K562 (cell line): Measurements from ENCODE around the gene ST6GALNAC2. TPM values are rescaled to one million over a fixed set of nuclear protein-coding genes. Genes with fewer than 3 reads are reported as not detected.
A peak's percentile ranks its signal among the peaks of the same experiment; 100 is the strongest.

Source experiments
- AFF1 ChIP-seq, 2 experiments: fragments of 450-650 bp; IDR thresholded peaks; 2 replicates each; pipeline ENCODE4 v1.6.1; 2018; ENCODE audit warnings: mild to moderate bottlenecking in 2 of 2, low read depth in 1 of 2; ENCODE audit not compliant: partially characterized antibody in 2 of 2
- C11orf30 ChIP-seq: fragments of 450-650 bp; IDR thresholded peaks from 2 replicates; pipeline ENCODE4 v1.6.1; 2016; ENCODE audit warnings: low read depth, mild to moderate bottlenecking
- FOXO4 ChIP-seq: fragments of 450-650 bp; formaldehyde crosslinking; IDR thresholded peaks from 2 replicates; pipeline ENCODE4 v1.4.0; 2020; ENCODE audit warnings: mild to moderate bottlenecking, moderate library complexity
- HOMEZ ChIP-seq: fragments of 250-450 bp; sonication (Bioruptor Pico); IDR thresholded peaks from 2 replicates; pipeline ENCODE4 v1.4.0; 2020; ENCODE audit warnings: mild to moderate bottlenecking, moderate library complexity
- IRF2 ChIP-seq: sonication (generic); formaldehyde crosslinking; IDR thresholded peaks from 2 replicates; pipeline ENCODE4 v1.8.1; 2022; ENCODE audit warnings: mild to moderate bottlenecking, missing genetic modification reagents
- KLF16 ChIP-seq: IDR thresholded peaks from 2 replicates; pipeline ENCODE4 v1.6.1; 2016; ENCODE audit warnings: antibody characterized with exemption
- NEUROD1 ChIP-seq: fragments of 150-350 bp; IDR thresholded peaks from 2 replicates; pipeline ENCODE4 v1.6.1; 2014; ENCODE audit warnings: borderline replicate concordance, low read length, low read depth; ENCODE audit not compliant: partially characterized antibody
- RBM25 ChIP-seq: fragments of 200-400 bp; formaldehyde crosslinking; IDR thresholded peaks from 2 replicates; pipeline ENCODE4 v1.6.1; 2018; ENCODE audit warnings: low read length, low read depth, moderate library complexity; ENCODE audit not compliant: severe bottlenecking
- ZBTB11 ChIP-seq, 3 experiments: fragments of 200-800 bp in 1 of 3; fragments of 250-450 bp in 1 of 3; fragments of 450-650 bp in 1 of 3; sonication (Bioruptor Pico) in 1 of 3; sonication (Bioruptor generic) in 1 of 3; formaldehyde crosslinking in 1 of 3; IDR thresholded peaks; 2 replicates each; pipeline versions ENCODE4 v1.6.1 to v1.8.0; 2016 to 2022; ENCODE audit warnings: mild to moderate bottlenecking in 2 of 3, missing genetic modification characterization in 2 of 3, missing compliant biosample characterization in 1 of 3, moderate library complexity in 1 of 3
- ZBTB26 ChIP-seq: fragments of 450-650 bp; formaldehyde crosslinking; IDR thresholded peaks from 2 replicates; pipeline ENCODE4 v1.4.0; 2022; ENCODE audit warnings: missing genetic modification characterization
- ZNF133 ChIP-seq: fragments of 250-450 bp; sonication (Bioruptor Pico); IDR thresholded peaks from 2 replicates; pipeline ENCODE4 v1.4.0; 2020; ENCODE audit warnings: mild to moderate bottlenecking
- polyA plus RNA-seq, 8 experiments: library from polyadenylated mRNA; depleted of rRNA in 4 of 8; stranded (reverse) in 5 of 8; unstranded in 3 of 8; fragments of >200 nt; fragmentation: Nextera tagmentation in 2 of 8; fragmentation: Illumina TruSeq in 1 of 8; extraction: Ambion mirVana in 2 of 8; extraction: Trizol in 1 of 8; gene quantifications; 2 replicates each; pipeline versions ENCODE4 v1.2.1 to v1.2.3, GENCODE V29; 2011 to 2014; ENCODE audit warnings: inconsistent platforms in 1 of 8, missing spikeins in 1 of 8
- total RNA-seq, 7 experiments: library from RNA; depleted of rRNA in 6 of 7; stranded (reverse); fragments of >200 nt in 6 of 7; fragmentation: Illumina TruSeq in 2 of 7; extraction: Trizol in 2 of 7; gene quantifications; 2 replicates each; pipeline versions ENCODE4 v1.2.1 to v1.2.3, GENCODE V29; 2011 to 2021; ENCODE audit warnings: low replicate concordance in 1 of 7

The ST6GALNAC2 gene
- total and polyA plus RNA-seq, 9 of the 15 experiments (the other 6 are each of a cell fraction or from before 2014, with no cell fraction given): 0.18 TPM; not detected in 8

GRCh38 chr17:76529224-76530094 lies 56.2 kb downstream of the ST6GALNAC2 start (continued):
- TF ChIP-seq AFF1 (IDR thresholded peaks at IDR 0.05; ENCODE audit: low read depth in 1 of 2, partially characterized antibody in 2 of 2): no peak
- TF ChIP-seq ZBTB26 (CRISPR knock-in tag): no peak
- TF ChIP-seq ZBTB11 (CRISPR knock-in tag; IDR thresholded peaks at IDR 0.05): peak in 1 of 3 experiments; percentile 68; a peak in 1 of 6 replicates
- TF ChIP-seq ZNF133 (CRISPR knock-in tag): no peak
- TF ChIP-seq HOMEZ (CRISPR knock-in tag): no peak
- TF ChIP-seq RBM25: no peak
- TF ChIP-seq KLF16: 0 out of 2 replicates have a peak, but pooled peaks have one; percentile 9
- TF ChIP-seq NEUROD1: no peak
- no peak for TF ChIP-seq IRF2
- TF ChIP-seq FOXO4 (CRISPR knock-in tag): no peak
- TF ChIP-seq C11orf30: no peak
